GM12878 (cell line): ENCODE measurements around the gene GNAQ. TPM values are rescaled to one million over a fixed set of nuclear protein-coding genes. Genes with fewer than 3 reads are reported as not detected.

Experiments
- ATAC-seq: fragments of 200-7000 bp; cut with Tn5 transposase; 3 replicates; pipeline ENCODE4 v1.9.1; 2020; ENCODE audit warnings: mild to moderate bottlenecking, moderate library complexity
- BruUV-seq: library from RNA; stranded (reverse); fragments of 400-500 nt; replicated peaks from 2 replicates; lab custom pipeline; 2021; lab: Mats Ljungman, UMichigan
- CTCF ChIA-PET: fragments of 300-600 bp; sonication (Branson Sonifier 250); formaldehyde crosslinking; extraction: SDS; loops from one replicate; lab custom pipeline; 2021; ENCODE audit warnings: inconsistent platforms; lab: Yijun Ruan, JAX
- POLR2A ChIA-PET: fragments of 350-600 bp; formaldehyde crosslinking; extraction: SDS; loops from one replicate; lab custom pipeline; 2021; ENCODE audit warnings: inconsistent platforms; lab: Charles Lee
- RAD21 ChIA-PET: fragments of 300-600 bp; sonication (Branson Sonifier 250); formaldehyde crosslinking; loops from one replicate; lab custom pipeline; 2023; ENCODE audit warnings: antibody characterized with exemption; ENCODE audit not compliant: unreplicated experiment; lab: Charles Lee
- SMC1A ChIA-PET: fragments of 300-600 bp; sonication (Branson Sonifier 250); formaldehyde crosslinking; loops from one replicate; lab custom pipeline; 2023; ENCODE audit not compliant: unreplicated experiment, uncharacterized antibody; lab: Charles Lee
- DNase-seq: peaks from one replicate; pipeline ENCODE4 v3.0.0-alpha.2; 2011; ENCODE audit warnings: low read depth, low spot score
- FAIRE-seq: peaks from 3 replicates; lab custom pipeline; 2011; peaks lifted over from hg19 to GRCh38; lab: Jason Lieb, UNC
- H2AFZ ChIP-seq: 2 replicates; pipeline ENCODE4 v1.6.0; 2011; ENCODE audit warnings: low read depth, low read length, control low read depth; ENCODE audit not compliant: control insufficient read depth
- H3K27ac ChIP-seq: 2 replicates; pipeline ENCODE4 v1.5.1; 2011; ENCODE audit warnings: control low read depth; ENCODE audit not compliant: control insufficient read depth, insufficient read depth
- H3K27me3 ChIP-seq, 2 experiments: replicated peaks in 1 of 2; 2 replicates each; pipeline versions ENCODE4 v1.6.0 to v1.6.1; 2011; ENCODE audit warnings: low read length in 1 of 2; ENCODE audit not compliant: control insufficient read depth in 2 of 2, insufficient read depth in 2 of 2
- H3K36me3 ChIP-seq, 2 experiments: 2 replicates each; pipeline ENCODE4 v1.5.1; 2011; ENCODE audit warnings: low read length in 1 of 2; ENCODE audit not compliant: control insufficient read depth in 2 of 2, insufficient read depth in 2 of 2
- H3K4me1 ChIP-seq: 2 replicates; pipeline ENCODE4 v1.6.1; 2011; ENCODE audit warnings: mild to moderate bottlenecking, low read length, moderate library complexity, mixed read lengths; ENCODE audit not compliant: control insufficient read depth, insufficient read depth
- H3K4me2 ChIP-seq: 2 replicates; pipeline ENCODE4 v1.6.0; 2011; ENCODE audit warnings: control low read depth; ENCODE audit not compliant: control insufficient read depth, insufficient read depth
- H3K4me3 ChIP-seq: fragments of 200-600 bp; sonication (generic); 2 replicates; pipeline ENCODE4 v1.5.1; 2016
- H3K79me2 ChIP-seq: 2 replicates; pipeline ENCODE4 v1.6.0; 2011; ENCODE audit warnings: low read length; ENCODE audit not compliant: control insufficient read depth, insufficient read depth
- H3K9ac ChIP-seq: 2 replicates; pipeline ENCODE4 v1.8.0; 2011; ENCODE audit warnings: low read length, control low read depth, mixed read lengths; ENCODE audit not compliant: control insufficient read depth, insufficient read depth
- H3K9me3 ChIP-seq: replicated peaks from 3 replicates; pipeline ENCODE4 v1.5.1; 2011; ENCODE audit warnings: mild to moderate bottlenecking, low read length; ENCODE audit not compliant: control insufficient read depth, insufficient read depth
- H4K20me1 ChIP-seq: 2 replicates; pipeline ENCODE4 v1.6.0; 2011; ENCODE audit not compliant: control insufficient read depth, insufficient read depth
- CHD2 ChIP-seq: IDR thresholded peaks from 2 replicates; pipeline ENCODE4 v1.6.1; 2011; ENCODE audit warnings: low read depth, low read length, improper control_type of control experiment, borderline replicate concordance
- FOS ChIP-seq: IDR thresholded peaks from 3 replicates; pipeline ENCODE4 v1.6.1; 2011; ENCODE audit warnings: borderline replicate concordance; ENCODE audit not compliant: insufficient read length; ENCODE audit errors: extremely low read depth
- NR2F1 ChIP-seq: fragments of 450-650 bp; conservative IDR thresholded peaks from 2 replicates; pipeline ENCODE4 v1.6.1; 2017; ENCODE audit warnings: mild to moderate bottlenecking
- RFX5 ChIP-seq: IDR thresholded peaks from 2 replicates; pipeline ENCODE4 v1.6.1; 2011; ENCODE audit warnings: low read depth, low read length, improper control_type of control experiment
- ZNF274 ChIP-seq: IDR thresholded peaks from one replicate; pipeline ENCODE4 v1.8.0; 2011; ENCODE audit not compliant: insufficient read length, insufficient read depth
- WGBS: methylation state at CpG from one replicate; pipeline ENCODE4 v1.1.6; 2016; ENCODE audit warnings: low lambda C conversion rate; ENCODE audit not compliant: insufficient replicate concordance, insufficient coverage; ENCODE audit errors: missing lambda C conversion rate; 5-methylcytosine and 5-hydroxymethylcytosine counted together
- in situ Hi-C: fragments of 300-500 bp; cut with MboI; formaldehyde crosslinking; loops from 9 replicates; pipeline ENCODE4 v1.14.3; 2018; ENCODE audit warnings: mixed read lengths
- intact Hi-C: fragments of 100-400 bp; cut with micrococcal nuclease; formaldehyde crosslinking; loops from one replicate; pipeline ENCODE4 v1.14.2; 2022; ENCODE audit not compliant: unreplicated experiment
- polyA plus RNA-seq, 11 experiments: library from polyadenylated mRNA; depleted of rRNA in 4 of 11; unstranded in 6 of 11; stranded (reverse) in 5 of 11; fragments of >200 nt; fragmentation: Nextera tagmentation in 4 of 11; fragmentation: Illumina TruSeq in 1 of 11; extraction: Ambion mirVana in 4 of 11; extraction: Trizol in 1 of 11; gene quantifications; 1 replicate in 1 of 11; 2 replicates in 10 of 11; pipeline versions ENCODE4 v1.2.1 to v1.2.3, GENCODE V29; 2011 to 2016; ENCODE audit warnings: inconsistent platforms in 2 of 11, missing spikeins in 2 of 11, low read depth in 1 of 11
- total RNA-seq, 4 experiments: library from RNA; depleted of rRNA in 3 of 4; stranded (reverse); fragments of >200 nt in 3 of 4; fragmentation: Illumina TruSeq in 1 of 4; extraction: Trizol in 1 of 4; gene quantifications; 2 replicates each; pipeline versions ENCODE4 v1.2.1 to v1.2.3, GENCODE V29; 2013 to 2021
- TF ChIP-seq, protein P1 (sequence below): fragments of 450-650 bp; formaldehyde crosslinking; IDR thresholded peaks from 2 replicates; pipeline ENCODE4 v1.5.0; 2022; ENCODE audit warnings: mild to moderate bottlenecking, missing genetic modification characterization

Gene GNAQ
- total and polyA plus RNA-seq, 10 of the 15 experiments (the other 5 are each of a cell fraction or from before 2014, with no cell fraction given) = 0.15 to 47.2 (median 0.49) TPM

- ChIA-PET SMC1A (interaction anchor here (0.7 to 1.5 kb wide), 5 partner anchors 10 to 268 kb away, joined by 3 to 11 read pairs (median 4); no protein-coding TSS in a partner anchor), RAD21 (interaction anchor here (0.6 to 1.0 kb wide), 2 partner anchors 15 to 145 kb away, joined by 3 to 4 read pairs; no protein-coding TSS in a partner anchor), CTCF (interaction anchor here (1.4 to 2.0 kb wide), 3 partner anchors 10 to 269 kb away, joined by 4 to 8 read pairs (median 7); no protein-coding TSS in a partner anchor)
- WGBS = 31% methylated on average over 3 of the region's 3 CpGs
- no peaks in the 10 kb centered on the region for H3K4me1 ChIP-seq
- peak; percentile 14; the same call in 1 of the 3 replicates for ATAC-seq
- DNase-seq = no peak
- H4K20me1 ChIP-seq = no peaks in the 10 kb centered on the region
- H3K9me3 ChIP-seq = no peaks in the 10 kb centered on the region
- TF ChIP-seq NR2F1 (no peak), FOS (no peak), RFX5 (no peak), CHD2 (no peak), ZNF274 (no peak)
- TF ChIP-seq, protein P1, sequence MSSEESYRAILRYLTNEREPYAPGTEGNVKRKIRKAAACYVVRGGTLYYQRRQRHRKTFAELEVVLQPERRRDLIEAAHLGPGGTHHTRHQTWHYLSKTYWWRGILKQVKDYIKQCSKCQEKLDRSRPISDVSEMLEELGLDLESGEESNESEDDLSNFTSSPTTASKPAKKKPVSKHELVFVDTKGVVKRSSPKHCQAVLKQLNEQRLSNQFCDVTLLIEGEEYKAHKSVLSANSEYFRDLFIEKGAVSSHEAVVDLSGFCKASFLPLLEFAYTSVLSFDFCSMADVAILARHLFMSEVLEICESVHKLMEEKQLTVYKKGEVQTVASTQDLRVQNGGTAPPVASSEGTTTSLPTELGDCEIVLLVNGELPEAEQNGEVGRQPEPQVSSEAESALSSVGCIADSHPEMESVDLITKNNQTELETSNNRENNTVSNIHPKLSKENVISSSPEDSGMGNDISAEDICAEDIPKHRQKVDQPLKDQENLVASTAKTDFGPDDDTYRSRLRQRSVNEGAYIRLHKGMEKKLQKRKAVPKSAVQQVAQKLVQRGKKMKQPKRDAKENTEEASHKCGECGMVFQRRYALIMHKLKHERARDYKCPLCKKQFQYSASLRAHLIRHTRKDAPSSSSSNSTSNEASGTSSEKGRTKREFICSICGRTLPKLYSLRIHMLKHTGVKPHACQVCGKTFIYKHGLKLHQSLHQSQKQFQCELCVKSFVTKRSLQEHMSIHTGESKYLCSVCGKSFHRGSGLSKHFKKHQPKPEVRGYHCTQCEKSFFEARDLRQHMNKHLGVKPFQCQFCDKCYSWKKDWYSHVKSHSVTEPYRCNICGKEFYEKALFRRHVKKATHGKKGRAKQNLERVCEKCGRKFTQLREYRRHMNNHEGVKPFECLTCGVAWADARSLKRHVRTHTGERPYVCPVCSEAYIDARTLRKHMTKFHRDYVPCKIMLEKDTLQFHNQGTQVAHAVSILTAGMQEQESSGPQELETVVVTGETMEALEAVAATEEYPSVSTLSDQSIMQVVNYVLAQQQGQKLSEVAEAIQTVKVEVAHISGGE = no peak
- TF ChIP-seq, all 136 proteins: peak for 0
- H3K79me2 ChIP-seq = no peaks in the 10 kb centered on the region
- no peak overlapping the region for H3K4me2 ChIP-seq
- no peak overlapping the region for H3K4me3 ChIP-seq
- POLR2A ChIA-PET = no interaction called here
- no peak for FAIRE-seq
- BruUV-seq = no TSS peak
- peaks cover 0 to 2% of the 10 kb centered on the region in 2 experiments; a peak in 2 of 4 replicates for H3K27me3 ChIP-seq
- no peak overlapping the region for H3K27ac ChIP-seq
- H2AFZ ChIP-seq = no peak overlapping the region
- intact Hi-C loops (no loop called here), in situ Hi-C loops (no loop called here)
- no peak overlapping the region for H3K9ac ChIP-seq
- H3K36me3 ChIP-seq = no peaks in the 10 kb centered on the region
These were observed 265.0 kb downstream of the GNAQ start for GRCh38 chr9:77766587-77766986.
